ENCODE measurements around the gene ELFN2. TPM values are rescaled to one million over a fixed set of nuclear protein-coding genes. Genes with fewer than 3 reads are reported as not detected.

Gene ELFN2
- total RNA-seq, 1 donor = under 0.01 TPM

DNA sequence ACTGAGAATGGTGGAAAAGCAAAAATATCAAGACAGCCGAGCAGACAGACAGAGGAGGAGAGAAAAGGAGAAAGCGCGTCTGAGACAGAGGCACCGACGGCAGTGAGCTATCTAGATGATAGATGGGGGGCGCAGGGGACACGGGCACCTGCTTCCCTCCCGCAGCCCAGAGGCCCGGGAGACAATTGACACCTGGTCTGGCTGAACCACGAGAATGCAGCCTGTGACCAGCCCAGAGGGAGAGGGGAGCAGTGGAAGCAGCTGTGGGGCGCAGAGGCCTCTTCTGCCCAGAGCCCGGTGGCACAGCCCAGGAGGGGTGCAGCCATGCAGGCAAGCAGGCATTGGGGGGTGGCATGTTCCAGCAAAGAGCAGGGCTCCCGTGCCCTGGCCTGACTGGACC is 48.2 kb downstream of the ELFN2 start:
- H3K27ac ChIP-seq (ENCODE audit: low read depth, low read length) = no peak overlapping the region
- H3K36me3 ChIP-seq (ENCODE audit: insufficient read depth, low read length) = no peaks in the 10 kb centered on the region
- no peak overlapping the region for H3K4me3 ChIP-seq (ENCODE audit: insufficient read depth, low read length)
- no peaks in the 10 kb centered on the region for H3K79me2 ChIP-seq (ENCODE audit: insufficient read depth, low read length)
- H4K20me1 ChIP-seq (ENCODE audit: insufficient read depth, low read length) = no peaks in the 10 kb centered on the region
- no peak overlapping the region for H3K4me2 ChIP-seq (ENCODE audit: insufficient read depth, low read length)
- DNase-seq (ENCODE audit: insufficient read length, low spot score, missing footprints) = no peak
- H3K4me1 ChIP-seq (ENCODE audit: insufficient read depth, low read length) = no peaks in the 10 kb centered on the region
- no peaks in the 10 kb centered on the region for H3K9me3 ChIP-seq (ENCODE audit: low read depth, low read length)
- TF ChIP-seq CTCF (IDR thresholded peaks at IDR 0.05; ENCODE audit: extremely low read depth, low read depth, low read length) = no peak
- peaks cover 29% of the 10 kb centered on the region for H3K27me3 ChIP-seq (ENCODE audit: insufficient read depth, low read length)
- no peak overlapping the region for H2AFZ ChIP-seq (ENCODE audit: low read length)

DNA sequence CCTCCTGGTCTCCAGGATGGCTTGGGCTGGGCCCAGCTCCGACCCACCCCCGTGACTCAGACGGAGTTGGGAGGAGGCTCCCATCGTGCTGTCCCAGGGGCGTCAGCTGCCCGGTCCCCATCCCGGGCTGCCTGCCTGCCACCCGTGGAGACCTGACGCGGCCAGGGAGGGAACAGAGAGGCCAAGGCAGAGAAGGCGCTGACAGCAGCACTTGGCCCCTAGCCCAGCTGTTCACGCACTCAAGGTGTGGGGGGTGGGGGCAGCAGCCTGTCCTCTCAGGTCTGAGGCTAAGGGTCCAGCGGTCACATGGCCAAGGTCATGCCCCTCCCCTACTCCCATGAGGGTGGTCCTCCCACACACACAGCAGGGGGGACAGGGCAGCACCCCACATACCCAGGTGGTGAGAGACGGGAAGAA is 48.6 kb downstream of the ELFN2 start:
- Histone ChIP-seq H2AFZ (ENCODE audit: low read length) (no peak overlapping the region), H3K4me1 (ENCODE audit: insufficient read depth, low read length) (no peaks in the 10 kb centered on the region), H3K27me3 (ENCODE audit: insufficient read depth, low read length) (peaks cover 29% of the 10 kb centered on the region), H3K36me3 (ENCODE audit: insufficient read depth, low read length) (no peaks in the 10 kb centered on the region), H3K4me2 (ENCODE audit: insufficient read depth, low read length) (no peak overlapping the region), H3K79me2 (ENCODE audit: insufficient read depth, low read length) (no peaks in the 10 kb centered on the region), H3K4me3 (ENCODE audit: insufficient read depth, low read length) (no peak overlapping the region), H4K20me1 (ENCODE audit: insufficient read depth, low read length) (no peaks in the 10 kb centered on the region), H3K9me3 (ENCODE audit: low read depth, low read length) (no peaks in the 10 kb centered on the region), H3K27ac (ENCODE audit: low read depth, low read length) (no peak overlapping the region)
- no peak for TF ChIP-seq CTCF (IDR thresholded peaks at IDR 0.05; ENCODE audit: extremely low read depth, low read depth, low read length)
- no peak for DNase-seq (ENCODE audit: insufficient read length, low spot score, missing footprints)

DNA sequence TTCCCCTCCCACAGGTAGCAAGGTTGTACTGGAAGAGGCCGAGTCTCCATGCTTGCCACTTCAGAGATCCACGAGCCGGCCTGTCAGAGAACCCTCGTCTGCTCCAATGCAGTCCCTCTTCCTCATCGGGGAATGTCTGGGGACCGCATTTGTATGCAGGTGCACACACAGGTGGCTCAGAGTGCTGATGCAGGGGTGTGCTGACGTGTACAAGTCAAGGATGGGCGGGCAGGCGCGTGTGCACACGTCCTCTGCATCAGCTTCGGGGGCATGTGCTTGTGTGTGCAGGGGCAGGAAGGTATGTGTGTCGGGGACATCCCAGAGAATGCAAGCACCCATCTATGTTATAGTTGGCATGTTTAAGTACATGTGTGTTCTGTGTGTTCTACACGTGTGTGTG is 49.4 kb downstream of the ELFN2 start:
- H3K9me3 ChIP-seq (ENCODE audit: low read depth, low read length) = no peaks in the 10 kb centered on the region
- no peaks in the 10 kb centered on the region for H3K79me2 ChIP-seq (ENCODE audit: insufficient read depth, low read length)
- DNase-seq (ENCODE audit: insufficient read length, low spot score, missing footprints) = no peak
- no peak overlapping the region for H3K4me3 ChIP-seq (ENCODE audit: insufficient read depth, low read length)
- H4K20me1 ChIP-seq (ENCODE audit: insufficient read depth, low read length) = no peaks in the 10 kb centered on the region
- no peaks in the 10 kb centered on the region for H3K4me1 ChIP-seq (ENCODE audit: insufficient read depth, low read length)
- peaks cover 29% of the 10 kb centered on the region for H3K27me3 ChIP-seq (ENCODE audit: insufficient read depth, low read length)
- H3K4me2 ChIP-seq (ENCODE audit: insufficient read depth, low read length) = no peak overlapping the region
- no peak overlapping the region for H2AFZ ChIP-seq (ENCODE audit: low read length)
- no peak overlapping the region for H3K27ac ChIP-seq (ENCODE audit: low read depth, low read length)
- H3K36me3 ChIP-seq (ENCODE audit: insufficient read depth, low read length) = no peaks in the 10 kb centered on the region
- no peak for TF ChIP-seq CTCF (IDR thresholded peaks at IDR 0.05; ENCODE audit: extremely low read depth, low read depth, low read length)

GRCh38 chr22:37377138-37377537 is 50.1 kb downstream of the ELFN2 start:
- H3K27ac ChIP-seq (ENCODE audit: low read depth, low read length) = no peak overlapping the region
- H4K20me1 ChIP-seq (ENCODE audit: insufficient read depth, low read length) = no peaks in the 10 kb centered on the region
- peaks cover 29% of the 10 kb centered on the region for H3K27me3 ChIP-seq (ENCODE audit: insufficient read depth, low read length)
- H3K79me2 ChIP-seq (ENCODE audit: insufficient read depth, low read length) = no peaks in the 10 kb centered on the region
- no peak for DNase-seq (ENCODE audit: insufficient read length, low spot score, missing footprints)
- TF ChIP-seq CTCF (IDR thresholded peaks at IDR 0.05; ENCODE audit: extremely low read depth, low read depth, low read length) = no peak
- no peaks in the 10 kb centered on the region for H3K36me3 ChIP-seq (ENCODE audit: insufficient read depth, low read length)
- no peak overlapping the region for H2AFZ ChIP-seq (ENCODE audit: low read length)
- no peaks in the 10 kb centered on the region for H3K9me3 ChIP-seq (ENCODE audit: low read depth, low read length)
- H3K4me1 ChIP-seq (ENCODE audit: insufficient read depth, low read length) = no peaks in the 10 kb centered on the region
- H3K4me3 ChIP-seq (ENCODE audit: insufficient read depth, low read length) = no peak overlapping the region
- no peak overlapping the region for H3K4me2 ChIP-seq (ENCODE audit: insufficient read depth, low read length)
